ENCODE measurements around the gene EEPD1.

- TF ChIP-seq, protein P1, sequence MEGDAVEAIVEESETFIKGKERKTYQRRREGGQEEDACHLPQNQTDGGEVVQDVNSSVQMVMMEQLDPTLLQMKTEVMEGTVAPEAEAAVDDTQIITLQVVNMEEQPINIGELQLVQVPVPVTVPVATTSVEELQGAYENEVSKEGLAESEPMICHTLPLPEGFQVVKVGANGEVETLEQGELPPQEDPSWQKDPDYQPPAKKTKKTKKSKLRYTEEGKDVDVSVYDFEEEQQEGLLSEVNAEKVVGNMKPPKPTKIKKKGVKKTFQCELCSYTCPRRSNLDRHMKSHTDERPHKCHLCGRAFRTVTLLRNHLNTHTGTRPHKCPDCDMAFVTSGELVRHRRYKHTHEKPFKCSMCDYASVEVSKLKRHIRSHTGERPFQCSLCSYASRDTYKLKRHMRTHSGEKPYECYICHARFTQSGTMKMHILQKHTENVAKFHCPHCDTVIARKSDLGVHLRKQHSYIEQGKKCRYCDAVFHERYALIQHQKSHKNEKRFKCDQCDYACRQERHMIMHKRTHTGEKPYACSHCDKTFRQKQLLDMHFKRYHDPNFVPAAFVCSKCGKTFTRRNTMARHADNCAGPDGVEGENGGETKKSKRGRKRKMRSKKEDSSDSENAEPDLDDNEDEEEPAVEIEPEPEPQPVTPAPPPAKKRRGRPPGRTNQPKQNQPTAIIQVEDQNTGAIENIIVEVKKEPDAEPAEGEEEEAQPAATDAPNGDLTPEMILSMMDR (IDR thresholded peaks at IDR 0.05), result no peak
- TF ChIP-seq POLR2A (IDR thresholded peaks at IDR 0.05), result no peak
Observed at GRCh38 chr7:36303202-36304098, 150.4 kb downstream of the EEPD1 start.
